Neural crest cell (in vitro differentiated cells): ENCODE results near the gene ANKRD34C. TPM values are rescaled to one million over a fixed set of nuclear protein-coding genes. Genes with fewer than 3 reads are reported as not detected.
A peak's percentile ranks its signal among the peaks of the same experiment; 100 is the strongest.

Source experiments
- DNase-seq: peaks from one replicate; pipeline ENCODE4 v3.0.0; 2021; ENCODE audit warnings: low read depth, mixed read lengths, low spot score
- H3K27ac Mint-ChIP-seq: one replicate; pipeline ENCODE4 v1.8.0; 2021; ENCODE audit warnings: mild to moderate bottlenecking, mixed read lengths; ENCODE audit not compliant: unreplicated experiment
- H3K27me3 Mint-ChIP-seq: 2 replicates; pipeline ENCODE4 v1.8.0; 2021; ENCODE audit warnings: low read depth, mild to moderate bottlenecking, mixed read lengths
- H3K36me3 Mint-ChIP-seq: 2 replicates; pipeline ENCODE4 v1.8.0; 2021; ENCODE audit warnings: low read depth, mild to moderate bottlenecking, mixed read lengths
- H3K4me1 Mint-ChIP-seq: 2 replicates; pipeline ENCODE4 v1.8.0; 2021; ENCODE audit warnings: mixed read lengths
- H3K4me3 Mint-ChIP-seq: one replicate; pipeline ENCODE4 v1.8.0; 2021; ENCODE audit warnings: mild to moderate bottlenecking, mixed read lengths
- H3K9me3 Mint-ChIP-seq: 2 replicates; pipeline ENCODE4 v1.8.0; 2021; ENCODE audit warnings: mixed read lengths
- total RNA-seq: library from RNA; stranded (reverse); gene quantifications from 2 replicates; pipeline ENCODE4 v1.2.1, GENCODE V29; 2021
- TF ChIP-seq, protein P1 (sequence below): fragments of 200-600 bp; sonication (generic); conservative IDR thresholded peaks from 2 replicates; pipeline ENCODE4 v1.5.0; 2021; ENCODE audit warnings: antibody characterized with exemption, mild to moderate bottlenecking

Gene ANKRD34C
- total RNA-seq, 1 donor from 2014 or later: not detected

DNA sequence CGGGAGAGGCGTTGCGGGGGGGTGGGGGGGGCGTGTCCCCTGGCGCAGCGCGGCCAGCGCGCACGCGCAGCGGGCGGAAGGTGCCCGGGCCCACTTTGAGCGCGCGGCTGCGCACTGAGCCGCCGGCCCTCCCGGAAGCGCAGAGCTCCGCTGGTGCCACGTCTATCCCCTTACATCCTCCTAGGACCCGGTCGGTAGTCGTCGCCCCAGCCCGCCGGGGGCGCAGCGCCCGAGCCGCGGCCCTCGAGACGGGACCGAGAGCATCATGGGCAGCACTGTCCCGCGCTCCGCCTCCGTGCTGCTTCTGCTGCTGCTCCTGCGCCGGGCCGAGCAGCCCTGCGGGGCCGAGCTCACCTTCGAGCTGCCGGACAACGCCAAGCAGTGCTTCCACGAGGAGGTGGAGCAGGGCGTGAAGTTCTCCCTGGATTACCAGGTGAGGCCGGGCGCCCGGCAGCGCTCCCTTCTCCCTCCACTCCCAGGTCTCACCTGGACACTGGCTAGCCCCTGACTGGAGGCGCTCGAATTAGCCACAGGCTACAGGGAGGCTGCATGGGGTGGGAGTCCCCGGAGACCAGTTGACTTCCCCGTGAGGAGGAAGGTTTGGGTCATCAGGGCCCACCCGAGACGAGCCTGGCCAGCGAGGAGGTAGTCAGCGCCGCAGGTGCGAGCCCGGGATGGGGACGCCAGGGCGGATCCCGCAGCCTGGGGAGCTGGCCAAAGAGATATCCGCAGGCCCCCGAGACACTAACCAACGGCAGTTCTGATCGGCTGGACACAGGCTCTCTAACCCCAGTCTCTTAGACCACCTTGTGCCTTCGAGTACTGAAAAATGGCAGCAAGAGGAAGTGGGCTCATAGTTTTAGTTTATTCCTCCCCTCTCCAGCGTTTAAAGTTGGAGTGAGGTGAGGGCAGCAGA is 28.7 kb downstream of the ANKRD34C start, which contains the start of gene TMED3:
TSS of gene TMED3 (plus strand) at position 128 of the 916 bp plus-strand sequence. CDS start at position 266, 138 bp downstream.
- Mint-ChIP-seq H3K9me3 (no peaks in the 10 kb centered on the region), H3K4me3 (peak within 1 kb of the TSS; percentile 92), H3K27ac (no peak within 1 kb of the TSS), H3K4me1 (peaks cover 25% of the 10 kb centered on the region), H3K27me3 (peaks cover 39% of the 10 kb centered on the region), H3K36me3 (peaks cover 17% of the 10 kb centered on the region)
- TF ChIP-seq, protein P1, sequence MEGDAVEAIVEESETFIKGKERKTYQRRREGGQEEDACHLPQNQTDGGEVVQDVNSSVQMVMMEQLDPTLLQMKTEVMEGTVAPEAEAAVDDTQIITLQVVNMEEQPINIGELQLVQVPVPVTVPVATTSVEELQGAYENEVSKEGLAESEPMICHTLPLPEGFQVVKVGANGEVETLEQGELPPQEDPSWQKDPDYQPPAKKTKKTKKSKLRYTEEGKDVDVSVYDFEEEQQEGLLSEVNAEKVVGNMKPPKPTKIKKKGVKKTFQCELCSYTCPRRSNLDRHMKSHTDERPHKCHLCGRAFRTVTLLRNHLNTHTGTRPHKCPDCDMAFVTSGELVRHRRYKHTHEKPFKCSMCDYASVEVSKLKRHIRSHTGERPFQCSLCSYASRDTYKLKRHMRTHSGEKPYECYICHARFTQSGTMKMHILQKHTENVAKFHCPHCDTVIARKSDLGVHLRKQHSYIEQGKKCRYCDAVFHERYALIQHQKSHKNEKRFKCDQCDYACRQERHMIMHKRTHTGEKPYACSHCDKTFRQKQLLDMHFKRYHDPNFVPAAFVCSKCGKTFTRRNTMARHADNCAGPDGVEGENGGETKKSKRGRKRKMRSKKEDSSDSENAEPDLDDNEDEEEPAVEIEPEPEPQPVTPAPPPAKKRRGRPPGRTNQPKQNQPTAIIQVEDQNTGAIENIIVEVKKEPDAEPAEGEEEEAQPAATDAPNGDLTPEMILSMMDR: peak; percentile 54
- DNase-seq: peak; percentile 68

DNA sequence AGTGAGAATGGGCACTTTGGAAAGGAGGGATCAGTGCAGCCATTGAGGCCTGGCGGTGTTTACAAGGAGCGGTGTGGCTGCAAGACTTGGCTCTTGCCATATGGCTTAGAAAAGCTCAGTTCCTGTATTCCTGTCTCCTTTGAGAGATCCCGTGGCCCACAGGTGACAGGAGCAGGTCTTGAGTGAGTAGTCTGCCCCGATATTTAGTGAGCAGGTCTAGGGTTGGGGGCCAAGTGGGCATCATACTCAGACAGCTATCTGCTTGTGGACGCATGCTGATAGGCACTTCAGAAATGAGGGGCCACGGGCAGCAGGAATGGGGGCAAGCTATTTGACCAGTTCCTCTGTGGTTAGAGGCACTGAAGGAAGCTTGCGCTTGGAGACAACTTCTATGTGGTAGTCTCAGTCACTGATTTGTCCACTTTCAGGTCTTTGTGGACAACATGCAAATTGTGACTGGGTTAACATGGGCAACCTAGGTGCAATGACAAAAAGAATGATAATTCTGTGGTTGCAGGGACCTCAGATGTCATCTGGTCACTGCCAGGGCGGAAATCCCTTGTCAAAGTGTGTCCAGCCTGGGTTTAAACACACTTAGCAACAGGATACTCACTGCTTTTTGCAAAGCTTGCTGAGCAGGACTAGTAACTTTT is 29.5 kb downstream of the ANKRD34C start:
- Mint-ChIP-seq H3K27ac (no peak overlapping the region), H3K9me3 (no peaks in the 10 kb centered on the region), H3K4me1 (peaks cover 25% of the 10 kb centered on the region), H3K27me3 (peaks cover 36% of the 10 kb centered on the region), H3K36me3 (peaks cover 23% of the 10 kb centered on the region), H3K4me3 (peak overlapping the region; percentile 92)
- TF ChIP-seq, protein P1: no peak
- DNase-seq: no peak

DNA sequence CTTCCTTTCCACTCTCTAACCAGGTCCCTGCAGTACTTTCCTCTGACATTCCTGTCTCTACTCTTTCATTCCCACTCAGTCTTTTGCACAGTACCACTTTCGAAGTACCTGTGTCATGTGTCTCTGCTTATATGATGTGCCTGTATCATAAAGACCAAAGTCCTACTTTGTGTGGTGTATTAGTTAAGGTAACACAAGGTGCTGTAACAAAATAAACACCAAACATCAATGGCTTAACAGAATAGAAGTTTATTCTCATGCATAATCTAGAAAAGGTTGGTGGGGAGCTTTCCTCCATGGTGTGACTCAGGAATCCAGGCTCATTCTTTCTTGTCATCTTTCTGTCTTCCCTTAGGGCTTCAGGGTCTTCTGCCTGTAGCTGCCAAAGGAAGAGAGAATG is 31.7 kb downstream of the ANKRD34C start:
- TF ChIP-seq, protein P1: no peak
- peaks cover 42% of the 10 kb centered on the region for H3K36me3 Mint-ChIP-seq
- no peak overlapping the region for H3K27ac Mint-ChIP-seq
- DNase-seq: no peak
- peaks cover 15% of the 10 kb centered on the region for H3K27me3 Mint-ChIP-seq
- peaks cover 25% of the 10 kb centered on the region for H3K4me1 Mint-ChIP-seq
- no peaks in the 10 kb centered on the region for H3K9me3 Mint-ChIP-seq
- H3K4me3 Mint-ChIP-seq: peak overlapping the region; percentile 64

DNA sequence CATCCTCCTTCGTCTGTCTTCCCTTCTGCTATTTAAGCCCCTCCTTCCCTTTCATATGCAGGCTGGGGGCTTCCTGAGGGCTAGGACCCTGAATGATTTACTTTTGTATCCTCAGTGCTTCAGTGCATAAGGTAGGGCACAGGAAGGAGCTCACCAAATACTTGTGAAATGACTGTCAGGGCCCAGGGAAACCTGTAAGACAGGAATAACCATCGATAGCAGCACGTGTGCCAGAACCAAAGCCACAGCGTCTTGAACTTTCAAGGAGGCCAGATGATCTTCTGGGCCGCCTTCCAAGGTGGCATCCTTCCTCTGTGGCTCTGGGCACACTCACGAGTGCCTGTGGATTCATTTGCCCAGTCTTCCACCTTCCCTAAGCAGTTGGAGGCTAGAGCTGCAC is 32.3 kb downstream of the ANKRD34C start:
- H3K9me3 Mint-ChIP-seq: no peaks in the 10 kb centered on the region
- peaks cover 25% of the 10 kb centered on the region for H3K4me1 Mint-ChIP-seq
- peaks cover 49% of the 10 kb centered on the region for H3K36me3 Mint-ChIP-seq
- no peak overlapping the region for H3K27ac Mint-ChIP-seq
- peaks cover 8% of the 10 kb centered on the region for H3K27me3 Mint-ChIP-seq
- DNase-seq: no peak
- H3K4me3 Mint-ChIP-seq: no peak overlapping the region
- TF ChIP-seq, protein P1: no peak

DNA sequence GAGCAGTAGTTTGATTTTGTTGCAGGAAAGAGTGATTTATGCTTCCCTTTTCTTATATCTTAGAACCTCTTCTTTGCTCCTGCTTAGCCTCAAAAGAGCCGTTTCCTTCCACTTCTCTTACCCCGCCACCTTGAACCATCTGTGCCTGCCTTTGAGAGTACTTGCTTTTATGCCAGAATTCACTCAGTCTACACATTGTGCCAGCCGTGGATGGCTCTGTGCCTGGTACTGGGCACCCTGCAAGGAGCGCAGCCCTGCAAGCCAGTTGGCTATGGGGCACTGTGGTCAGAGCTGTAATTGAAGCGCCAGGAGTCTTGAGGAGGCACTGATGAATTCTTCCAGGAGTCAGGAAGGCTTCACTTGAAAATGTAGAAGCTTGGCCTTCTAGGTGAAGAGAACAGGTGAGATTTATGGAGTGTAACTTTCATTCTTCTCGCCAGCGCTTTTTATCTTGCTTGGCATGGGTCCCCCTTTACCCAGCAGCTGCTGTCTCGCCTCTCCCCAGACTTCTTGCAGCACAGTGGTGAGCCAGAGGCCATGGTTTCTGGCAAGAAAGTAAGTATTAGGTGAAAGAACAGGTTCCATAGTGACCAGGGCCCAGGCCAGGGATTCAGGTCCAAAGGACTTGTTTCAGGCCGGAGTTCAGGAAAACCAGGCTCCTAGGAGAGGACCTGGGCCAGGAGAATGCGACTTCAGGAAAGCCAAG is 33.3 kb downstream of the ANKRD34C start:
- peaks cover 54% of the 10 kb centered on the region for H3K36me3 Mint-ChIP-seq
- H3K4me1 Mint-ChIP-seq: peaks cover 18% of the 10 kb centered on the region
- H3K27ac Mint-ChIP-seq: no peak overlapping the region
- no peaks in the 10 kb centered on the region for H3K9me3 Mint-ChIP-seq
- no peak for DNase-seq
- TF ChIP-seq, protein P1: no peak
- H3K27me3 Mint-ChIP-seq: no peaks in the 10 kb centered on the region
- no peak overlapping the region for H3K4me3 Mint-ChIP-seq
